Measurements from ENCODE around the gene RBM22.

GRCh38 chr5:150641006-150641570, 59.8 kb downstream of the RBM22 start:
- TF ChIP-seq CTCF (IDR thresholded peaks at IDR 0.05 in 4 of 5, conservative IDR thresholded peaks at IDR 0.05 in 1 of 5) (no peak), POLR2A (IDR thresholded peaks at IDR 0.05) (no peak)

All from gastrocnemius medialis (tissue), 4 donors.